Lung (tissue), 12 donors: ENCODE data around the gene COPS4. TPM values are rescaled to one million over a fixed set of nuclear protein-coding genes. Genes with fewer than 3 reads are reported as not detected.

Experiments
- ATAC-seq: fragments of 200-7000 bp; cut with Tn5 transposase; one replicate; pipeline ENCODE4 v1.9.1; 2020; ENCODE audit warnings: moderate number of reproducible peaks; ENCODE audit not compliant: insufficient read depth, low FRiP score
- DNase-seq, 3 donors: peaks; one replicate each; pipeline ENCODE4 v3.0.0-alpha.2; 2013 to 2017
- H3K27ac ChIP-seq, 2 donors: one replicate each; pipeline ENCODE4 v1.5.1; 2013; ENCODE audit warnings: mild to moderate bottlenecking in 2 of 2, moderate library complexity in 2 of 2, control low read depth in 1 of 2, inconsistent platforms in 1 of 2, low read depth in 1 of 2, low read length in 1 of 2
- H3K27me3 ChIP-seq, 3 donors: one replicate each; pipeline ENCODE4 v1.5.1; 2013; ENCODE audit warnings: low read length in 2 of 3; ENCODE audit not compliant: control insufficient read depth in 3 of 3, insufficient read depth in 3 of 3
- H3K36me3 ChIP-seq, 4 donors: one replicate each; pipeline ENCODE4 v1.5.1; 2013; ENCODE audit warnings: low read length in 4 of 4, mild to moderate bottlenecking in 1 of 4, moderate library complexity in 1 of 4; ENCODE audit not compliant: control insufficient read depth in 4 of 4, insufficient read depth in 4 of 4
- H3K4me1 ChIP-seq, 5 donors: one replicate each; pipeline ENCODE4 v1.5.1; 2013; ENCODE audit warnings: low read length in 5 of 5, mild to moderate bottlenecking in 2 of 5, moderate library complexity in 1 of 5; ENCODE audit not compliant: control insufficient read depth in 5 of 5, insufficient read depth in 5 of 5
- H3K4me3 ChIP-seq: one replicate; pipeline ENCODE4 v1.5.1; 2013; ENCODE audit warnings: mild to moderate bottlenecking, control low read depth, moderate library complexity
- H3K9ac ChIP-seq, 2 donors: one replicate each; pipeline ENCODE4 v1.5.1; 2013; ENCODE audit warnings: low read length in 2 of 2, control low read depth in 1 of 2; ENCODE audit not compliant: insufficient read depth in 1 of 2
- H3K9me3 ChIP-seq, 4 donors: one replicate each; pipeline ENCODE4 v1.5.1; 2013; ENCODE audit warnings: low read length in 3 of 4, mild to moderate bottlenecking in 1 of 4, moderate library complexity in 1 of 4; ENCODE audit not compliant: control insufficient read depth in 4 of 4, insufficient read depth in 3 of 4
- CTCF ChIP-seq: IDR thresholded peaks from 2 replicates; pipeline ENCODE4 v1.5.1; 2012; ENCODE audit warnings: mild to moderate bottlenecking; ENCODE audit errors: control extremely low read depth, extremely low read depth
- WGBS, 2 donors: extraction: QIAGEN DNeasy Blood & Tissue Kit; methylation state at CpG; one replicate each; pipeline ENCODE4 v1.1.7; 2013; 5-methylcytosine and 5-hydroxymethylcytosine counted together
- polyA plus RNA-seq, 2 donors: library from polyadenylated mRNA; stranded (reverse); fragments of 200-250 nt; gene quantifications; one replicate each; pipeline ENCODE4 v1.2.1, GENCODE V29; 2013
- total RNA-seq, 2 donors: library from RNA; depleted of rRNA in 1 of 2; stranded (reverse); fragments of >200 nt in 1 of 2; gene quantifications; one replicate each; pipeline ENCODE4 v1.2.1, GENCODE V29; 2014 to 2021
- donor health status: control.
- donor health status: control.
- donor health status: Bipolar disorder and iron deficiency.
- donor health status: healthy.
- donor health status: DM: yes; HTN: yes; CAD: no.

The COPS4 gene
- total and polyA plus RNA-seq, 4 donors: 15.3 to 55.3 (median 27.2) TPM

- Histone ChIP-seq H3K9ac (no peak overlapping the region), H3K27me3 (no peaks in the 10 kb centered on the region), H3K27ac (no peak overlapping the region), H3K4me3 (no peak overlapping the region), H3K9me3 (no peaks in the 10 kb centered on the region), H3K36me3 (peaks cover 24 to 33% (median 28%) of the 10 kb centered on the region in 4 donors), H3K4me1 (no peaks in the 10 kb centered on the region)
- DNase-seq (no peak), ATAC-seq (no peak)
- no peak for TF ChIP-seq CTCF
Measured at GRCh38 chr4:83054928-83055327, 19.9 kb downstream of the COPS4 start.

GRCh38 chr4:83062739-83063138 is 27.8 kb downstream of the COPS4 start:
- peaks cover 13 to 27% (median 24%) of the 10 kb centered on the region in 4 donors for H3K36me3 ChIP-seq
- no peak for TF ChIP-seq CTCF

DNA sequence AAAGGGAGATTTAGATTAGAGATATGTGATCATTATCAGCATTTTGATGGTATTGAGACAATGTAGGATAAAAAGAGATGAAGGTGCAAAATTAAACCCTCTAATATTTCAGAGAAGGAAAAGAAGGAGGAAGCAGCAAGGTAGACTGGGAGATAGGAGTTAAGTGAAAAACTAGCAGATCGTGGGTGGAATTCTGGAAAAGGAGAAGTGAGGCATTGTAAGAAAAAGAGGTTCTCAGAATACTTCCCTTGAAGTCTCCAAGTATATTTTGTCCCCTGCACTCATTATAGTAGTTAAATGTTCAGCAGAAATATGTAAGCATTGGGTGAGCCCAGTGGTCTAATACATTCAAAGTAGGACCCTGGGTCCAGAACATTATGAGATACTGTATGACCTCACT is 30.3 kb downstream of the COPS4 start:
- Histone ChIP-seq H3K27me3 (no peaks in the 10 kb centered on the region), H3K36me3 (peaks cover 22 to 35% (median 27%) of the 10 kb centered on the region in 4 donors), H3K27ac (no peak overlapping the region), H3K9me3 (no peaks in the 10 kb centered on the region), H3K4me3 (no peak overlapping the region), H3K9ac (no peak overlapping the region), H3K4me1 (no peaks in the 10 kb centered on the region)
- no peak for TF ChIP-seq CTCF
- WGBS, 2 donors: 28 to 72% methylated on average over 1 of the region's 1 CpG
- DNase-seq (no peak), ATAC-seq (no peak)

More at GRCh38 chr4:83062739-83063138, 27.8 kb downstream of the COPS4 start:
- H3K4me1 ChIP-seq: no peaks in the 10 kb centered on the region
- DNase-seq: no peak
- no peaks in the 10 kb centered on the region for H3K9me3 ChIP-seq
- ATAC-seq: no peak
- 97 to 98% methylated on average over 4 of the region's 4 CpGs for WGBS, 2 donors
- H3K27ac ChIP-seq: no peak overlapping the region
- H3K9ac ChIP-seq: no peak overlapping the region
- H3K4me3 ChIP-seq: no peak overlapping the region
- no peaks in the 10 kb centered on the region for H3K27me3 ChIP-seq

DNA sequence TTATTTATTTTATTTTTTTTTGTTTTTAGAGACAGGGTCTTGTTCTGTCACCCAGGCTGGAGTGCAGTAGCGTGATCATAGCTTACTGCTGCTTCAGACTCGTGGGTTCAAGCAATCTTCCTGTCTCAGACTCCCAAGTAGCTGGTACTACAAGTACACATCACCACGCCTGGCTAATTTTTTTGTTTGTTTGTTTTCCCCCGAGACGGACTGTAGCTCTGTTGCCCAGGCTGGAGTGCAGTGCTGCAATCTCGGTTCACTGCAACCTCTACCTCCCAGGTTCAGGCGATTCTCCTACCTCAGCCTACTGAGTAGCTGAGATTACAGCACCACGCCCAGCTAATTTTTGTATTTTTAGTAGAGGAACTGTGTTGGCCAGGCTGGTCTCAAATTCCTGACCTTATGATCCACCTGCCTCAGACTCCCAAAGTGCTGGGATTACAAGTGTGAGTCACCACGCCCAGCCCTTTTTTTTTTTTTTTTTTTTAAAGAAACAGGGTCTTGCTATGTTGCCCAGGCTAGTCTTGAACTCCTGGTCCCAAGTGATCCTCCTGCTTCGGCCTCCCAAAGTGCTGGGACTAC is 32.2 kb downstream of the COPS4 start:
- Histone ChIP-seq H3K9me3 (no peaks in the 10 kb centered on the region), H3K4me3 (no peak overlapping the region), H3K27me3 (no peaks in the 10 kb centered on the region), H3K36me3 (peaks cover 23 to 40% (median 28%) of the 10 kb centered on the region in 4 donors), H3K9ac (no peak overlapping the region), H3K27ac (no peak overlapping the region), H3K4me1 (no peaks in the 10 kb centered on the region)
- 87 to 96% methylated on average over 10 of the region's 10 CpGs for WGBS, 2 donors
- ATAC-seq: no peak
- no peak for DNase-seq
- no peak for TF ChIP-seq CTCF
